Measurements from ENCODE around the gene MGAT5. TPM values are rescaled to one million over a fixed set of nuclear protein-coding genes. Genes with fewer than 3 reads are reported as not detected.

Gene MGAT5
- total RNA-seq, 1 donor from 2014 or later = 32.5 TPM

DNA sequence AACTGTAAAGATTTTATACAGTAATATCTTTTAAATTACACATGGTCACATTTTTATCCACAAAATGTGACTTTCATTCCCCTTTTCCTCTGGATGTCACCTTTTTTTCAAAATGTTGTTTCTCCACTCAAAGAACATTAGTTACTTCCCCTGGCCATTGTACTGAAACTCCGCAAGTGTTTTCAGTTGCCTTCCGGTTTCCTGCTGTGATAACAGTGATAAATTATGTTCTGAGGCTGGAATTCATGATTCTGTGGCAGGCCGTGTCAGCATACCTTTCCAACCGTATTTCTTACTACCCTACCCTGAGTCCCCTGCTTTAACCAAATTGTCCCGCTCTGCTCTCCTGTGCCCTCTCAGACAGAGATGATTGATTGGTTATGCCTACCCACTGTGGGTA is 53.5 kb downstream of the MGAT5 start:
- TF ChIP-seq, protein P1, sequence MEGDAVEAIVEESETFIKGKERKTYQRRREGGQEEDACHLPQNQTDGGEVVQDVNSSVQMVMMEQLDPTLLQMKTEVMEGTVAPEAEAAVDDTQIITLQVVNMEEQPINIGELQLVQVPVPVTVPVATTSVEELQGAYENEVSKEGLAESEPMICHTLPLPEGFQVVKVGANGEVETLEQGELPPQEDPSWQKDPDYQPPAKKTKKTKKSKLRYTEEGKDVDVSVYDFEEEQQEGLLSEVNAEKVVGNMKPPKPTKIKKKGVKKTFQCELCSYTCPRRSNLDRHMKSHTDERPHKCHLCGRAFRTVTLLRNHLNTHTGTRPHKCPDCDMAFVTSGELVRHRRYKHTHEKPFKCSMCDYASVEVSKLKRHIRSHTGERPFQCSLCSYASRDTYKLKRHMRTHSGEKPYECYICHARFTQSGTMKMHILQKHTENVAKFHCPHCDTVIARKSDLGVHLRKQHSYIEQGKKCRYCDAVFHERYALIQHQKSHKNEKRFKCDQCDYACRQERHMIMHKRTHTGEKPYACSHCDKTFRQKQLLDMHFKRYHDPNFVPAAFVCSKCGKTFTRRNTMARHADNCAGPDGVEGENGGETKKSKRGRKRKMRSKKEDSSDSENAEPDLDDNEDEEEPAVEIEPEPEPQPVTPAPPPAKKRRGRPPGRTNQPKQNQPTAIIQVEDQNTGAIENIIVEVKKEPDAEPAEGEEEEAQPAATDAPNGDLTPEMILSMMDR (IDR thresholded peaks at IDR 0.05; ENCODE audit: insufficient read depth, low read length, poor library complexity, severe bottlenecking) = no peak
- no peak for DNase-seq (ENCODE audit: low read depth)
- Histone ChIP-seq H3K36me3 (ENCODE audit: control insufficient read depth, insufficient read depth, low read length) (no peaks in the 10 kb centered on the region), H3K4me3 (ENCODE audit: low read depth, low read length) (no peak overlapping the region), H3K27me3 (ENCODE audit: control insufficient read depth, insufficient read depth, low read length) (no peaks in the 10 kb centered on the region)

DNA sequence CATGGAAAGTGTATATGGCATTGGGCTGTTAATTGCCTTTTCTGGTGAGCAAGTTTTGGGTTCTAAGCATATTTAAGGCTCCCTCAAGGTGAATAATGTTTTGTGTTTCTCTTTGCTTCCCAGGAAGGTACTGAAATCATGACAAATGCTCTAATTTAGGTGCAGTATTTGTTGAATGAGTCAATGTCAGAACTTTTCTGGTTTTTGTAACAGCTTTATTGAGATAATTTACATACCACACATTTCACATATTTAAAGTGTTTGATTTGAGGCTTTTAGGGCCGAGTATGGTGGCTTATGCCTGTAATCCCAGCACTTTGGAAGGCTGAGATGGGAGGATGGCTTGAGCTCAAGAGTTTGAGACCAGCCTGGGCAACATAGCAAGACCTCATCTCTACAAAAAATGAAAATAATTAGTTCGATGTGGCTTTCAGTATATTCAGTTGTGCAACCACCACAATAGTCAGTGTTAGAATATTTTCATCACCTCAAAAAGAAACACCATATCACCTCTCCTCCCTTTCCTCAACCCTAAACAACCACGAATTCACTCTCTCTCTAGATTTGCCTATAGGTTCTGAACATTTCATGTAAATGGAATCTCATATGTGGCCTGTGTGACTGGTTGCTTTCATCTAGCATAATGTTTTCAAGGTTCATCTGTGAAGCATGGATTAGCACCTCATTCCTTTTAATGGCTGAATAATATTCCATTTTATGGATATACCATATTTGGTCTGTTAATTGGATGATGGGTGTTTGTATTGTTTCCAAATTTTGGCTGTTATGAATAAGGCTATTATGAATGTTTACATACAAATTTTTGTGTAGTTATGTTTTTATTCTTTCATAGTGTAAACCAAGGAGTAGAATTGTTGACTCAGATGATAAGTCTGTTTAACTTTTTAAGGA is 54.9 kb downstream of the MGAT5 start:
- no peak for DNase-seq (ENCODE audit: low read depth)
- Histone ChIP-seq H3K27me3 (ENCODE audit: control insufficient read depth, insufficient read depth, low read length) (no peaks in the 10 kb centered on the region), H3K4me3 (ENCODE audit: low read depth, low read length) (no peak overlapping the region), H3K36me3 (ENCODE audit: control insufficient read depth, insufficient read depth, low read length) (no peaks in the 10 kb centered on the region)
- TF ChIP-seq, protein P1 (IDR thresholded peaks at IDR 0.05; ENCODE audit: insufficient read depth, low read length, poor library complexity, severe bottlenecking) = no peak

DNA sequence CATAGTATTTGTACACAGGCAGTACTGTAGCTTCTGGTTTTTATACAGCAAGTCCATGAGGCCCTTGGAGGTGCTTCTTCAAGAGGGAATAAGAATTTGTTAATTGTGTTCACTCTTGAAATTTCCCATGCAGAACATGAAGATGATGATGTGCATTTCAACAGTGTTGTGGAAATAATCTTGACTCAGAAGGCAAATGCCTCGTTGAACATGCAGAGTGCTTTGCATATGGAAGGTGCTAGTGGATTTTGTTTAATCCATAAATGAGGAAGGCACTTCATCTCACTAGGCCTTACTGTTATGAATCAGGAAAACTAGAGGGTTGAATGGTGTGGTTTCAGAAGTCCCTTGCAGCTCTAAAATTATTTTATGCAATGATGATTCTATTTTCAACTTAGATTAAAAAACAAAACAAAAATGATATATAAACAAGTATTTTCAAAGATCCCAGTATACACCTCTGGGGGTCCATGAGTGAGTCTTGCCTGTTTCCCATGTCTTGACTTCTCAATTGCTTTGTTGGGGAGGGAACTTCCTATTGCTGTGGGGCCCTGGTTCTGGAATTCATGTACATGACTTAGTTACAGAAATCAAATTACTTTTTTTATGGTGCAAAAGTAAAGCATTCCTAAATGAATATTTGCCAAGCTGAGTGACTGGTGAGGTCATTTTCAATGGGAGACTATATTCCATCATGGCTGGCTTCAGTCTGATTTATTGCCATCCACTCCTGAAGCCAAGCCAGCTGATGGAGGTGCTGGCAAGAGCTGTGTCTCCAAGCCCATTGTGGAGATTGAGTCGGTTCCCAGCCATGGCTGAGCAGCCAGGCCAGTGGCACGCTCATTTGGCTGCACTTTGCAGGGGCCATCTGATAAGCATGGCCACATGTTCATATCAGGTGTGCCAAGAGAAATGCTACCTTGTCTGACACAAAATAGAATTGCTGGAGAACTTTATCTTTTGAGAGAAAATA is 56.5 kb downstream of the MGAT5 start:
- Histone ChIP-seq H3K27me3 (ENCODE audit: control insufficient read depth, insufficient read depth, low read length) (no peaks in the 10 kb centered on the region), H3K36me3 (ENCODE audit: control insufficient read depth, insufficient read depth, low read length) (no peaks in the 10 kb centered on the region), H3K4me3 (ENCODE audit: low read depth, low read length) (no peak overlapping the region)
- TF ChIP-seq, protein P1 (IDR thresholded peaks at IDR 0.05; ENCODE audit: insufficient read depth, low read length, poor library complexity, severe bottlenecking) = no peak
- no peak for DNase-seq (ENCODE audit: low read depth)

DNA sequence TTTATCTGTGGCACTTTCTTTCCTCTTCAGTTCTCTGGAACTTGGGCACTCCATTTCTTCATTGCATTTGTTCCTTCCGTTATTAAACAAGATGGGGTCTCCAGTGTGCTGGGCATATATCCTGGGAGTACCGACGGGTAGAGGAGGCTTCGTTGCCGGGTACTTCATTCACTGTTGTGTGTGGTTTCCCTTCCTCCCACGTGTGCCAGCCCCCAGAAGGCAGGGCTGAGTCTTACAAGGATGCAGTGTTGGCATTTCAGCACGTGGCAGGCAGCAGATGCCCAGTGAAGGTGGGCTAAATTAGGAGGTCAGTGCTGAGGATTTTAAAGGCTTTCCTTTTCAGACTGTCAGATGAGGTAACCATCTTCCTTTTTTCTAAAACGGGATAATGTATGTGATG is 58.6 kb downstream of the MGAT5 start:
- TF ChIP-seq, protein P1 (IDR thresholded peaks at IDR 0.05; ENCODE audit: insufficient read depth, low read length, poor library complexity, severe bottlenecking) = no peak
- Histone ChIP-seq H3K27me3 (ENCODE audit: control insufficient read depth, insufficient read depth, low read length) (no peaks in the 10 kb centered on the region), H3K36me3 (ENCODE audit: control insufficient read depth, insufficient read depth, low read length) (no peaks in the 10 kb centered on the region), H3K4me3 (ENCODE audit: low read depth, low read length) (no peak overlapping the region)
- no peak for DNase-seq (ENCODE audit: low read depth)

DNA sequence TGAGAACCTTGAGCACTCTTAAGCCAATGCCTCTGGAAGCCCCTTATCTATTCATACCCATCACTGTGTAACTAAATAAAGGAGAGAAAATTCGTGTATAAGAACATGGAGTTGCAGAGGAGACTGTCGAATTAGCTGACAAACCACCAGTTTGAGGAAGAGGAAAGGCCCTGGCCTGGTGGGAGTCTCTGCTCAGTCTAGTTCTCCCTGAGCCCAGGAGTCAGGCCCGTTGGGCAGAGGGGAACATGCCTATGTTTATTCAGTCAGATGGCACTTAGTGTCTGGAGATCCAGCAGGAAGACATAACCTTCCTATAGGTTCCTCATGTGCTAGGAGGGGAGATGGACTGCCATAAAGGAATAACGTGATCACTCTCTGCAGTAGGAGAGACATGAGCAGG is 60.3 kb downstream of the MGAT5 start:
- no peak for DNase-seq (ENCODE audit: low read depth)
- TF ChIP-seq, protein P1 (IDR thresholded peaks at IDR 0.05; ENCODE audit: insufficient read depth, low read length, poor library complexity, severe bottlenecking) = no peak

More for the DNA sequence above, 60.3 kb downstream of the MGAT5 start:
- H3K27me3 ChIP-seq (ENCODE audit: control insufficient read depth, insufficient read depth, low read length) = no peaks in the 10 kb centered on the region
- H3K36me3 ChIP-seq (ENCODE audit: control insufficient read depth, insufficient read depth, low read length) = no peaks in the 10 kb centered on the region
- H3K4me3 ChIP-seq (ENCODE audit: low read depth, low read length) = no peak overlapping the region

All from kidney epithelial cell (primary cell).